ENCODE measurements around the gene NPAS2. TPM values are rescaled to one million over a fixed set of nuclear protein-coding genes. Genes with fewer than 3 reads are reported as not detected.

NPAS2 gene
- total RNA-seq, 2 donors from 2014 or later: 1.1 to 1.6 TPM

GRCh38 chr2:100887713-100888495, 68.0 kb downstream of the NPAS2 start:
- Histone ChIP-seq H3K4me1 (ENCODE audit: control insufficient read depth, insufficient read depth, low read length) (no peaks in the 10 kb centered on the region), H3K36me3 (ENCODE audit: control insufficient read depth, insufficient read depth, low read length) (no peaks in the 10 kb centered on the region), H3K27me3 (ENCODE audit: control insufficient read depth, insufficient read depth, low read length, poor library complexity, severe bottlenecking) (no peaks in the 10 kb centered on the region), H3K9ac (ENCODE audit: extremely low read depth, low read length, poor library complexity, severe bottlenecking) (no peak overlapping the region), H3K9me3 (ENCODE audit: control insufficient read depth, low read length) (no peaks in the 10 kb centered on the region), H3K4me3 (ENCODE audit: low read length) (no peak overlapping the region), H3K27ac (ENCODE audit: low read depth, low read length) (no peak overlapping the region)
- WGBS, 2 experiments (ENCODE audit: insufficient coverage in 1 of 2, insufficient read length in 1 of 2): 90 to 95% methylated on average over 11 to 14 of the region's 14 CpGs
- no peaks in the 10 kb centered on the region for H3K36me3 Mint-ChIP-seq (ENCODE audit: low read depth)
- H3K9me3 Mint-ChIP-seq: no peaks in the 10 kb centered on the region
- no peaks in the 10 kb centered on the region for H3K27me3 Mint-ChIP-seq (ENCODE audit: insufficient read depth)
- no peak overlapping the region for H3K4me3 Mint-ChIP-seq
- no peak for DNase-seq
- no peak overlapping the region for H3K27ac Mint-ChIP-seq
- TF ChIP-seq CTCF (conservative IDR thresholded peaks at IDR 0.05): no peak
- H3K4me1 Mint-ChIP-seq: peaks cover 11% of the 10 kb centered on the region

DNA sequence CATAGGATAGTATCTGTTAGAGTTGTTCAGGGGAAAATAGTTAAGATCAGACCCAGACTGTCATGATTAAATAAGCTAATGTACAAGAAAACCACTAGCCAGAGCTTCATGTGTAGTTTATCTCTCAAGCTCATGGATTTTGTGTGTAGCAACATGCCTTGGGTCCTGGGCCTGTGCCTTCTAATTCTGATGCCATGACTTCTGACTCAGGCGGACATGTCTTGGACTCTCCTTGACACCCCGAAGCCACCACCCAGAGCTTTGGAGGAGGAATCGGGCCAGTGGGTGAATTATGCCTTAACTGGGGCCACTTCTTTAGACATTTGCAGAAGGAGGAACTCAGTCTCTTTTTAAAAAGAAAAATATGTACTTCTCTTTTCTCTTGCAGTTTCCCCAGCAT, 68.7 kb downstream of the NPAS2 start:
- H3K9me3 Mint-ChIP-seq: no peaks in the 10 kb centered on the region
- no peak for TF ChIP-seq CTCF (conservative IDR thresholded peaks at IDR 0.05)
- DNase-seq: no peak
- WGBS, 2 experiments (ENCODE audit: insufficient coverage in 1 of 2, insufficient read length in 1 of 2): 97 to 100% methylated on average over 2 to 3 of the region's 3 CpGs
- H3K27me3 Mint-ChIP-seq (ENCODE audit: insufficient read depth): no peaks in the 10 kb centered on the region
- Histone ChIP-seq H3K4me1 (ENCODE audit: control insufficient read depth, insufficient read depth, low read length) (no peaks in the 10 kb centered on the region), H3K4me3 (ENCODE audit: low read length) (no peak overlapping the region), H3K9ac (ENCODE audit: extremely low read depth, low read length, poor library complexity, severe bottlenecking) (no peak overlapping the region), H3K9me3 (ENCODE audit: control insufficient read depth, low read length) (no peaks in the 10 kb centered on the region), H3K36me3 (ENCODE audit: control insufficient read depth, insufficient read depth, low read length) (no peaks in the 10 kb centered on the region), H3K27me3 (ENCODE audit: control insufficient read depth, insufficient read depth, low read length, poor library complexity, severe bottlenecking) (no peaks in the 10 kb centered on the region), H3K27ac (ENCODE audit: low read depth, low read length) (no peak overlapping the region)
- peaks cover 11% of the 10 kb centered on the region for H3K4me1 Mint-ChIP-seq
- no peak overlapping the region for H3K4me3 Mint-ChIP-seq
- H3K36me3 Mint-ChIP-seq (ENCODE audit: low read depth): no peaks in the 10 kb centered on the region
- no peak overlapping the region for H3K27ac Mint-ChIP-seq

GRCh38 chr2:100889286-100889685, 69.3 kb downstream of the NPAS2 start:
- no peaks in the 10 kb centered on the region for H3K27me3 ChIP-seq (ENCODE audit: control insufficient read depth, insufficient read depth, low read length, poor library complexity, severe bottlenecking)

More at GRCh38 chr2:100889286-100889685, 69.3 kb downstream of the NPAS2 start:
- DNase-seq: no peak
- no peaks in the 10 kb centered on the region for H3K27me3 Mint-ChIP-seq (ENCODE audit: insufficient read depth)
- no peak for TF ChIP-seq CTCF (conservative IDR thresholded peaks at IDR 0.05)
- Histone ChIP-seq H3K36me3 (ENCODE audit: control insufficient read depth, insufficient read depth, low read length) (no peaks in the 10 kb centered on the region), H3K27ac (ENCODE audit: low read depth, low read length) (no peak overlapping the region), H3K4me3 (ENCODE audit: low read length) (no peak overlapping the region), H3K9ac (ENCODE audit: extremely low read depth, low read length, poor library complexity, severe bottlenecking) (no peak overlapping the region), H3K9me3 (ENCODE audit: control insufficient read depth, low read length) (no peaks in the 10 kb centered on the region), H3K4me1 (ENCODE audit: control insufficient read depth, insufficient read depth, low read length) (no peaks in the 10 kb centered on the region)
- no peaks in the 10 kb centered on the region for H3K9me3 Mint-ChIP-seq
- WGBS, 2 experiments (ENCODE audit: insufficient coverage in 1 of 2, insufficient read length in 1 of 2): 73 to 84% methylated on average over 4 to 6 of the region's 6 CpGs
- no peak overlapping the region for H3K4me3 Mint-ChIP-seq
- no peak overlapping the region for H3K27ac Mint-ChIP-seq
- H3K4me1 Mint-ChIP-seq: peaks cover 11% of the 10 kb centered on the region
- no peaks in the 10 kb centered on the region for H3K36me3 Mint-ChIP-seq (ENCODE audit: low read depth)
